Activated CD4-positive, alpha-beta T cell treated with anti-CD3 and anti-CD28 coated beads for 48 hours (primary cell): Measurements from ENCODE around the gene KIAA1549.
"Not testable (repeated sequence)": the region's sequence is repeated elsewhere in the genome, so short reads cannot be mapped to it uniquely, and the experiment has no call there.

Source experiments
- DNase-seq: peaks from one replicate; pipeline ENCODE4 v3.0.0-alpha.2; 2020

Gene KIAA1549

GRCh38 chr7:138941545-138941944 lies 39.6 kb downstream of the KIAA1549 start:
- no peak for DNase-seq

GRCh38 chr7:138940602-138941001 lies 40.6 kb downstream of the KIAA1549 start:
- DNase-seq = not testable (repeated sequence)

- no peak for DNase-seq
These were observed 43.7 kb downstream of the KIAA1549 start for GRCh38 chr7:138937484-138937883.

- no peak for DNase-seq
These were observed 45.7 kb downstream of the KIAA1549 start for GRCh38 chr7:138935465-138936011.

- DNase-seq = no peak
These were observed 46.3 kb downstream of the KIAA1549 start for GRCh38 chr7:138934861-138935260.

GRCh38 chr7:138934367-138934766 lies 46.8 kb downstream of the KIAA1549 start:
- no peak for DNase-seq

- DNase-seq = no peak
These were observed 48.3 kb downstream of the KIAA1549 start for GRCh38 chr7:138932870-138933269.

- no peak for DNase-seq
These were observed 48.8 kb downstream of the KIAA1549 start for GRCh38 chr7:138932427-138932826.

- DNase-seq = no peak
These were observed 51.2 kb downstream of the KIAA1549 start for GRCh38 chr7:138929969-138930368.

GRCh38 chr7:138926241-138926612 lies 55.0 kb downstream of the KIAA1549 start:
- no peak for DNase-seq

- no peak for DNase-seq
These were observed 56.5 kb downstream of the KIAA1549 start for GRCh38 chr7:138924501-138925225.

GRCh38 chr7:138921277-138921676 lies 59.9 kb downstream of the KIAA1549 start:
- DNase-seq = no peak

- DNase-seq = no peak
These were observed 61.3 kb downstream of the KIAA1549 start for GRCh38 chr7:138919911-138920310.

- DNase-seq = no peak
These were observed 62.0 kb downstream of the KIAA1549 start for GRCh38 chr7:138919216-138919615.

GRCh38 chr7:138918756-138919155 lies 62.4 kb downstream of the KIAA1549 start:
- DNase-seq = no peak

- no peak for DNase-seq
These were observed 63.0 kb downstream of the KIAA1549 start for GRCh38 chr7:138918176-138918575.

- DNase-seq = no peak
These were observed 63.4 kb downstream of the KIAA1549 start for GRCh38 chr7:138917771-138918170.

- no peak for DNase-seq
These were observed 64.5 kb downstream of the KIAA1549 start for GRCh38 chr7:138916731-138917130.

GRCh38 chr7:138916275-138916674 lies 64.9 kb downstream of the KIAA1549 start:
- no peak for DNase-seq

- no peak for DNase-seq
These were observed 67.4 kb downstream of the KIAA1549 start for GRCh38 chr7:138913783-138914182.

- DNase-seq = no peak
These were observed 70.2 kb downstream of the KIAA1549 start for GRCh38 chr7:138911007-138911406.

GRCh38 chr7:138907850-138908249 lies 73.3 kb downstream of the KIAA1549 start:
- DNase-seq = no peak

GRCh38 chr7:138907201-138907847 lies 73.9 kb downstream of the KIAA1549 start:
- DNase-seq = no peak

- no peak for DNase-seq
These were observed 77.2 kb downstream of the KIAA1549 start for GRCh38 chr7:138903859-138904435.
